ENCODE data around the gene SLC2A3.
A peak's percentile ranks its signal among the peaks of the same experiment; 100 is the strongest.
"Not testable (repeated sequence)": the region's sequence is repeated elsewhere in the genome, so short reads cannot be mapped to it uniquely, and the experiment has no call there.

The SLC2A3 gene

GRCh38 chr12:7950230-7950943 lies 14.4 kb upstream of the SLC2A3 start:
- DNase-seq, result not testable (repeated sequence)

DNA sequence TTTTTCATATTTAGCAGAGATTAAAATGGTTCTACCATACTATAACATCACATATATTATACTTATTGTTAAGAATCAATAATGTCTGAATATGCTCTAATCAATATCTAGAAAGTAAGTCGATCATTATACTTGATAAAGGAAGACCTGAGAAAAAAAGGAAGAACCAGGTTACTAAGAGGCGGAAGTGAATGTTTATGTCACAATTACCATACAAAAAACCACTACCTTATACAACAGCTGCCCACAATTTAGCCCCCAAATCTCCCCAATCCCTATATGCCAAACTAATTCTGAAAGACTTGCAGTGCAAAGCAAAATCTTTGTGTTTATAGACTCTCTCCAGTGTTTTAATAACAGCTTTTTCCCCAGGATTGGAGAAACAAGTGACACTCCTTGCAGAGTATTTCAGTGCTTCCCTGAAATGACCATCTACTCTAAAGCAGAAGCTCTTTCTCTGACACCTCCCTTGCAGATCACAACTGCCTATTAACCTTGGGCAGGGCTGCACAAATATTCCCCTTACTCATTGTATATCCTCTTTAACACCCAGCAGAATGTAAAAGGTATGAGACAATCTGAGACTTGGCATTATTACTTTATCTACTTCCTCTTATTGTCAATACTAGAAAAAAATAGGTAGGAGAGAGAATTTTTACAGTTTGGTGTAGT lies 12.7 kb upstream of the SLC2A3 start:
- DNase-seq, result no peak

GRCh38 chr12:7947011-7947410 lies 11.0 kb upstream of the SLC2A3 start:
- DNase-seq, result no peak

GRCh38 chr12:7944760-7945159 lies 8.8 kb upstream of the SLC2A3 start:
- not testable (repeated sequence) for DNase-seq

DNA sequence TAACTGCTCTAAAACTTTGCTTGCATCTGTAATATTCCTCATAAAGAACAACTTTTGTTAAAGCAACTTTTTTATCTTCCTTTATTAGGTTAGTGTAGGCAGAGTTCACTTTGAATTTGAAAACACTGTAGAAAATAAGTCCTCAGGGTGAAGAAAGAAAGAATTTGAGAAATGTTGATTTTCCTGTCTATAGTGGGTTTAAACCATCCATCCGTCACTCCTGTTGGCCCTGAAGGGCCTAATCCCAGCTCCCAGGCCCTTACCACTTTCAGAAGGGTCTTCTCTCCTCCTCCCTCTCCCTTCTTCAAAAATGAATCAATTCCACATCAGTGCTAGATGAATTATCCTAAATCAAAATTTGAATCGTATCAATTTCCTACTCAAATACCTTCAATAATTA lies 4.9 kb upstream of the SLC2A3 start:
- no peak for DNase-seq

GRCh38 chr12:7937833-7938506 lies 2.0 kb upstream of the SLC2A3 start:
- DNase-seq, result no peak

DNA sequence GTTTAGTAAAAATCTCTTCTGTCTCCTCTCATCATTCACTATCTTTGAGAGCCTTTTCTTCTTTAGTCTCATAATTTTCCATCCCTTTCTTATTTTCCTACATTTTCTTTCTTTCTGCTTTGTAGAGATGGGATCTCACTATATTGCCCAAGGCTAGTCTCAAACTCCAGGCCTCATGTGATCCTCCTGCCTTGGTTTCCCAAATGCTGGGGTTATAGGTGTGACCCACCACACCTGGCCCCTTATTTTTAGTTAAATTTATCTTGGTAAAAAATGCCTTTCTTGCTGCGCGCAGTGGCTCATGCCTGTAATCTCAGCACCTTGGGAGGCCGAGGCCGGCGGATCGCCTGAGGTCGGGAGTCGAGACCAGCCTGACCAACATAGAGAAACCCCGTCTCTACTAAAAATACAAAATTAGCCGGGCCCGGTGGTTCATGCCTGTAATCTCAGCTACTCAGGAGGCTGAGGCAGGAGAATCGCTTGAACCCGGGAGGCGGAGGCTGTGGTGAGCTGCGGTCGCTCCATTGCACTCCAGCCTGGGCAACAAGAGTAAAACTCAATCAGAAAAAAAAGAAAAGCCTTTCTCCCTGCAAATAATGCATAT lies 996 bp downstream of the SLC2A3 start:
- DNase-seq, result no peak

- DNase-seq, result peak; percentile 19
Measured at GRCh38 chr12:7934091-7934888, 1.7 kb downstream of the SLC2A3 start.

DNA sequence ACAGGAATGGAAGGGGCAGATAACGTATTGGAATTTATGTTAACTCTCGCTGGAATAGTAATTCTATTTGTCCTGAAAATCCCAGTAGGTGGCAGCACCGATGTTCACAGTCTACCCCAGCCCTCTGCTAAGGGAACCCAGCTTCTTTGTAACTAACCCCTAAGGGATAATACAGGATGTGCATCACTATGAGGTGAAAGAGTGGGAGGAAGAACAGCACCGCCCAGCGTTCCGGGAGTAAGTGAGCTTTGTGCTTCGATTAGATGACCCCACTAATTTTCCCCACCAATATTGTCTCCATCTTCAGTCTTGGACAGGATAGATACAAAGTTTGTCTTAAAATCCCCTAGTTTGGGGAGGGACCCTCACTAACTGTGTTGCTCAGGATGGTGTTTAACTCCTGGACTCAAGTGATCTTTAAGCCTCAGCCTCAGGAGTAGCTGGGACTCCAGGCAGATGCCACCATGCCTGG lies 2.7 kb downstream of the SLC2A3 start:
- DNase-seq, result peak; percentile 89

GRCh38 chr12:7932599-7933240 lies 3.3 kb downstream of the SLC2A3 start:
- not testable (repeated sequence) for DNase-seq

- no peak for DNase-seq
Measured at GRCh38 chr12:7929083-7929792, 6.7 kb downstream of the SLC2A3 start.

GRCh38 chr12:7927470-7927869 lies 8.5 kb downstream of the SLC2A3 start:
- no peak for DNase-seq

- not testable (repeated sequence) for DNase-seq
Measured at GRCh38 chr12:7926068-7926666, 9.8 kb downstream of the SLC2A3 start.

DNA sequence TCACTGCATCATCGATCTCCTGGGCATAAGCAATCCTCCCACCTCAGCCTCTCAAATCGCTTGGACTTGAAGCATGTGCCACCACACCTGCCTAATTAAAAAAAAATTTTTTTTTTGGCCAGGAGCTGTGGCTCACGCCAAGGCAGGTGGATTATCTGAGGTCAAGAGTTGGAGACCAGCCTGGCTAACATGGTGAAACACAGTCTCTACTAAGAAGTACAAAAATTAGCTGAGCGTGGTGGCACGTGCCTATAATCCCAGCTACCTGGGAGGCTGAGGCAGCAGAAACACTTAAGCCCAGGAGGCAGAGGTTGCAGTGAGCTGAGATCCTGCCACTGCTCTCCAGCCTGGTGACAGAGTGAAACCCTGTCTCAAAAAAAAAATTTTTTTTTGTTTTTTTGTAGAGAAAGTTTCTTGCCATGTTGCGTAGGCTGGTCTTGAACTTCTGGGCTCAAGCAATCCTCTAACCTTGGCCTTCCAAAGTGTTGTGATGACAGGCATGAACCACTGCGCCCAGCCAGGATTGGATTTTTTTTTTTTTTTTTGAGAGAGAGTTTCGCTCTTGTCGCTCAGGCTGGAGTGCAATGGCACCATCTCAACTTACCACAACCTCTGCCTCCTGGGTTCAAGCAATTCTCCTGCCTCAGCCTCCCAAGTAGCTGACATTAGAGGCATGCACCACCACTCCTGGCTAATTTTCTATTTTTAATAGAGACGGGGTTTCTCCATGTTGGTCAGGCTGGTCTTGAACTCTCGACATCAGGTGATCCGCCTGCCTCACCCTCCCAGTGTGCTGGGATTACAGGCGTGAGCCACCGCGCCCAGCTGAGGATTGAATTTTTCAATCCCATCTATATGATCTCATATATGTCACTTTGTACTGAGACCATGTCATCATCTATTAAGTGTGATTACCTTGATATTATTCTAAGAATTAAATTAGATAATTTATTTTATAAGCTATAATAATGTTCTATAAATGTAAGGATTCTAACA lies 12.4 kb downstream of the SLC2A3 start:
- DNase-seq, result no peak

DNA sequence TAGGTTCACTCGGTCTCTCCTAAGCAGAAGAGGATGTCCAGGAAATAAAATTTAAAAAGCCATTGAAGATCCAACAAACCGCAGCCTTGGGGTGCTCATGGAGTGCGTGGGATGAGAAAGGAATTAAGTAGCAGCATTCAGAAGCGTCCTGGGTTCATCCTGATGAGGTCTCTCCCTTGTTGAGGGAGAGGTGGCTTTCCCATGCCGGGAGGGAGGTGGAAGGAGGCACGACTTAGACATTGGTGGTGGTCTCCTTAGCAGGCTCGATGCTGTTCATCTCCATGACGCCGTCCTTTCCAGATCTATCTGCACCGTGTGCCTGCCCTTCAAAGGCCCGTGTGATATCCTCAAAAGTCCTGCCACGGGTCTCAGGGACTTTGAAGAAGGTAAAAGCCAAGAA lies 14.8 kb downstream of the SLC2A3 start:
- not testable (repeated sequence) for DNase-seq

DNA sequence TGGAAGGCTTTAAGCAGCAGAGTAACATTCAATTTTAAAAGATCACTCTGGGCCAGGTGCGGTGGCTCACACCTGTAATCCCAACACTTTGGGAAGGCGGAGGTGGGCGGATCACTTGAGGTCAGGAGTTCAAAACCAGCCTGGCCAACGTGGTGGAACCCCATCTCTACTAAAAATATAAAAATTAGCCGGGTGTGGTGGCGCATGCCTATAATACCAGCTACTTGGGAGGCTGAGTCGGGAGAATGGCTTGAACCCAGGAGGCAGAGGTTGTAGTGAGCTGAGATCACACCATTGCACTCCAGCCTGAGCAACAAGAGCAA lies 17.8 kb downstream of the SLC2A3 start:
- not testable (repeated sequence) for DNase-seq

DNA sequence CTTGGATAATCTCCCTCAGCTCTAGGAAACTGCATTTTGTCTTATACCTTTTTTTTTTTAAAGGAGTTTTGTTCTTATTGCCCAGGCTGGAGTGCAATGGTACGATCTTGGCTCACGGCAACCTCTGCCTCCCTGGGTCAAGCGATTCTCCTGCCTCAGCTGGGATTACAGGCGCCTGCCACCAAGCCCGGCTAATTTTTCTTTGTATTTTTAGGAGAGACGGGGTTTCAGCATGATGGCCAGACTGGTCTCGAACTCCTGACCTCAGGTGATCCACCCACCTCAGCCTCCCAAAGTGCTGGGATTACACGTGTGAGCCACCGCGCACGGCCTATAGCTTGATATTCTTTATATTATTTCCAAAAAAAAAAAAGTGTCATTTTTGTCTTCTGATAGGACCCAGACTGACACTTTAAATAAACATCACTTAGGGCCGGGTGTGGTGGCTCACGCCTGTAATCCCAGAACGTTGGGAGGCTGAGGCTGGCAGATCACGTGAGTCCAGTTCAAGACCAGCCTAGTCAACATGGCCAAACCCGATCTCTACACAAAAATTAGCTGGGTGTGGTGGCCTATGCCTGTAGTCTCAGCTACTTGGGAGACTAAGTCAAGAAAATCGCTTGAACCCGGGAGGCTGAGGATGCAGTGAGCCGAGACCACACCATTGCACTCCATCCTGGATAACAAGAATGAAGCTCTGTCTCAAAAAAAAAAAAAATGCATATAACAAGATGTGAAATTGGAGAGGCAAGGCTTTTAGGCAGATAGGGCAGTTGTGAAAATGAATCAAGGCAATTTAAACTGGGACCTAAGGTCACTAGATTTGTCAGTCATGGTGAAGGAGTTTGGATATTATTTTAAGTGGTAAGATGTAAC lies 18.4 kb downstream of the SLC2A3 start:
- no peak for DNase-seq

- no peak for DNase-seq
Measured at GRCh38 chr12:7916936-7917335, 19.1 kb downstream of the SLC2A3 start.

Data from CD4-positive, alpha-beta T cell treated with Interleukin-4 for 4 hours (primary cell).